NCI-H187 (cell line): ENCODE data around the gene P2RY2.

ENCODE experiments used
- DNase-seq, 2 experiments: peaks; one replicate each; lab custom pipeline; 2025; lab: John Stamatoyannopoulos, UW

The P2RY2 gene

DNA sequence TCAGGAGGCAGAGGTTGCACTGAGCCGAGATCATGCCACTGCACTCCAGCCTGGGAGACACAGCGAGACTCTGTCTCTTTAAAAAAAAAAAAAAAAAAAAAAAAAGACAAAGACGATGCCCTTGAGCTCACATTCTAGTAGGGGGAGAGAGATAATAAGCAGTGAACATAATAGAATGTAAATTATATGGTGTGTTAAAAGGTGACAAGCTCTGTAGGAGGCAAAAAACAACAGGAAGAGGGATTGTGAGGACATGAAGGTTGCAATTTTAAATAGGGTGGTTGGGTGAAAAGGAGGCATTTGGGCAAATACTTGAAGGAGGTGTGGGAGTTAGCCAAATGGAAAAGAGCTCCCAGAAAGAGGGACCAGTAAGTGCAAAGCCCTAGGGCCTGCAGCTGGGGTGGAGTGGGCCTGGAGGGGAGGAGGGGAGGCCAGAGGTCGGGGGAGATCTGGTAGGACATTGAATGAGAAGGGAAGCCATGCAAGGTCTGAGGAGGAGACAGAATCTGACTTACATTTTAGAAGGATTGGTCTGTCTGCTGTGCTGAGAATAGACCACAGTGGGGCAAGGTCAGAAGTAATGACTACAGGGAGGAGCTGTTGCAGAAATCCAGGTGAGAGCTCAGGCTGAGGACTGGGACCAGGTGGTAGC is 26.6 kb downstream of the P2RY2 start:
- no peak for DNase-seq

DNA sequence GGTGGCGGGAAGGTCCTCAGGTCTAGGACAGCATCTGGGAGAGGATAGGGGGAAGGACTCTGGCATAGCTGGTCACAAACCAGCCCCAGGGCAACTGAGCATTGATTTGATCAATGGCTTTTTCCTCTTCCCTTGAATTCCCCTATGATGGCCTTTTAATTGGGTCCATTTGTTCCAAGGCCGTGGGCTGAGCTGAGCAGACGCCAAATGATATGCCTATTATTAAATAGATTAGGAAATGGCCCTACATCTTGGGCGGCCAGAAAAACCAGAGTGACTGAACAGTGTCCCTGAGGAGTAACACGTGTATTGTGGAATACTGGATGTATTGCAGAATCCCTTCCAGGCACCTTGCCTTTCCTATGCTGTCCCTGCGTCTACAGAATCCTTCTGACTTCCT is 27.4 kb downstream of the P2RY2 start:
- DNase-seq = no peak

DNA sequence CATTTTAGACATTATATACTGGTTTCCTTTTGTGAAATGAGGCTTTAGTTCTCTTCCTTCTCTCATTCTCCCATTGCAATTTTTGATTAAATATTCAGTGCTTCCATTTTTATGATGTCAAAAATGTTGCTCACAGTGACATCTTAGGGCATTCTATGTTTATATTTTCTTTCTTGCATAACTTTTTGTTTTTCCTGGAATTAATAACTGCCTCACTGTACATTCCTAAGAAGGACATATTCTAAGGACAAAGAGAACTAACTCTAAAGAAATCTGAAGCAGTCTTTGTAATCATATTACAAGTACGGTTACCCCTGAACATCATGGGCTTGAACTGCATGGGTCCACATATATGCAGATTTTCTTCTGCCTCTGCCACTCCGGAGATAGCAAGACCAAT is 28.2 kb downstream of the P2RY2 start:
- DNase-seq = no peak

DNA sequence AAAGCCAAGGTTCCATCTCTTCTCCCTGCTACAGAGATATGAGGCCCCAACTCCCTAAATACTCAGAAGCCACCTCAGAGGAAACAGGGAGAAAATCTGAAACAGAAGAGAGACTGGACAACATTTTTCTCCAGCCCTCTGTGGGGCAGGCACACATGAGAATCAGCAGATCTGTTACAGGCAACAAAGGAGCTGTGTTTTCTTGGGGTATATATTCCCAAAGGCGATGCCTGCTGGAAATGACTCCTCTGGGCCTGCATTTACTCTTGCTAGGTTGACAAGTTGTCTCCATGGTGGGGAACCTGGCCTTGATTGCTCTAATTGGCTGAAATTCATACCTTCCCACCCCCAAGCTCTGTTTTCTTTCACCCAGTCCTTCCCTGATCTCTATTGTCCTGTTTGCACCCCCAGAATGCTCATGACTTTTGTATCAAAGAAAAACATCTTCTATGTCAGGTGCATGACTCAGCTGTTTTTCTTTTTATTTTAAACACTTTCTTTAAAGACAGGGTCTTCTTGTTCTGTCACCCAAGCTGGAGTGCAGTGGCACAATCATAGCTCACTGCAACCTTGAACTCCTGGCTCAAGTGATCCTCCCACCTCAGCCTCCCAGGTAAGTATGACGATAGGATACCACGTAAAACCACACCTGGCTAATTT is 30.6 kb downstream of the P2RY2 start:
- DNase-seq = no peak

DNA sequence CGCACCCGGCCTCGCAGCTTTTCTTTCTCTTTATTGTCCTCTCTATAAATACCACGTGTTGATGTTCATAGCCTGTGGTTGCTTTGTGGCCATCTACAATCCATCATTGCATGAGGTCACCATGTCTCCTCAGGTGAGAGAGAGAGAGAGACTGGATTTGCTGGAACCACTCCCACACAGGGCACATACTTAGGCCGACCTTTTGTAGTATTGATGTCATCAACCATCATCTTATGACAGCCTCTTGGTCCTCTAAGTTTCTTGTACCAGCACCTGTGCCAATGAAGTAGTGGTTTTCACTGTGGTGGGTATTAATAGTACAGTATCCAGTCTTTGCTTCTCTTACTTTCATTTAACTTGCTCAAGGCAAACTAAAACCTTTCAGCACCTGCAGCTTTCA is 31.2 kb downstream of the P2RY2 start:
- no peak for DNase-seq

DNA sequence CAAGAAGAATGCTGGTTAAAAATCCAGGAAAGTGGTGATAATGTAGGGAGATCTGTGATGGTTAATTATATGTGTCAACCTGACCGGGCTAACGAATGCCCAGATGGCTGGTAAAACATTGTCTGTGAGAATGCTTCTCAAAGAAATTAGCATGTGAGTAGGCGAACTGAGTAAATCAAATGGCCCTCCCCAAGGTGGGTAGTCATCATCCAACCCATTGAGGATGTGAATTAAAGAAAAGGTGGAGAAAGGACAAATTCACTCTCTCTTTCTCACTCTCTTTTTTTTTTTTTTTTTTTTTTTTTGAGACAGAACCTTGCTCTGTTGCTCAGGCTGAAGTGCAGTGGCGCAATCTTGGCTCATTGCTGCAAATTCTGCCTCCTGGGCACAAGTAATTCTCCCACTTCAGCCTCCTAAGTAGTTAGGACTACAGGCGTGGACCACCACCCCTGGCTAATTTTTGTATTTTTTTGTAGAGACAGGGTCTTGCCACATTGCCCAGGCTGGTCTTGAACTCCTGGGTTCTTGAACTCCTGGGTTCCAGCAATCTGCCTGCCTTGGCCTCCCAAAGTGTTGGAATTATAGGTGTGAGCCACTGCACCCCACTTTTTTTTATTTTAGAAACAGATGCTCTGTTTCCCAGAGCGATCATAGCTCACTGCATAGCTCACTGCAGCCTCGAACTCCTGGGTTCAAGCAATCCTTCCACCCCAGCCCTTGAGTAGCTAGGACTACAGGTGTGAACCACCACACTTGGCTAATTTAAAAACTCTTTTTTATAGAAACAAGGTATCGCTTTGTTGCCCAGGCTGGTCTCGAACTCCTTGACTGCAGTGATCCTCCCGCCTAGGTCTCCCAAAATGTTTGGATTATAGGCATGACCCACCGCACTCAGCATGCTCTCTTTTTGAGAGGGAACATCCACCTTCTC is 32.0 kb downstream of the P2RY2 start:
- no peak for DNase-seq

DNA sequence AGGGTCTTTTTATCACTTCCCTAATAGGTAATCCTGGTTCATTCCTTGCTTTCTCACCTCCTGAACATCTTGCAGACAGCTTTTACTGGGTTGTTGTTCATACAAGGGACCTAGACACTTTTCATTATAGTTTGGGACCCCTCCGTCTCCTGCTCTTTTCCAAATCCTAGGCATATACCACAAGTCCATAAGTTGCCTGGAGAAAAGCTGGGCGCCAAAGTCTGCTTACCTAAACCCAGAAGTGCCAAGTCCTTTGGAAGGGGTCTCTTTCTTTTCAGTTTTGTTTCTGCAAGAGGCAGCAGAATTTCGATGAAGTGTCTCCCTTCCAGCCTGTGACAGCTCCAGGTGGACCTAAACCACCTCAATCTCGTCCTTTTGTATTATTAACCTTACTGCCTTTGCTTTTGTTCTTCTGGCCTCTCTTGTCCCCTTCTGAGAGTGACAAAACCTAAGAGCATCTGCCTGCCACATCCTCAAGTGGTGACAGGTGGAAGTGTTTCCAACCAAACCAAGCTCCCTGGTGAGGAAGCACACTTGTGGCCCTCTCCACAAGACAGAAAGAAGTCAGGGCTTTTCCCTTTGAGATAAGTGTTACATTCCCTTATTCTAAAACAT is 34.6 kb downstream of the P2RY2 start:
- DNase-seq = peak; percentile 53

DNA sequence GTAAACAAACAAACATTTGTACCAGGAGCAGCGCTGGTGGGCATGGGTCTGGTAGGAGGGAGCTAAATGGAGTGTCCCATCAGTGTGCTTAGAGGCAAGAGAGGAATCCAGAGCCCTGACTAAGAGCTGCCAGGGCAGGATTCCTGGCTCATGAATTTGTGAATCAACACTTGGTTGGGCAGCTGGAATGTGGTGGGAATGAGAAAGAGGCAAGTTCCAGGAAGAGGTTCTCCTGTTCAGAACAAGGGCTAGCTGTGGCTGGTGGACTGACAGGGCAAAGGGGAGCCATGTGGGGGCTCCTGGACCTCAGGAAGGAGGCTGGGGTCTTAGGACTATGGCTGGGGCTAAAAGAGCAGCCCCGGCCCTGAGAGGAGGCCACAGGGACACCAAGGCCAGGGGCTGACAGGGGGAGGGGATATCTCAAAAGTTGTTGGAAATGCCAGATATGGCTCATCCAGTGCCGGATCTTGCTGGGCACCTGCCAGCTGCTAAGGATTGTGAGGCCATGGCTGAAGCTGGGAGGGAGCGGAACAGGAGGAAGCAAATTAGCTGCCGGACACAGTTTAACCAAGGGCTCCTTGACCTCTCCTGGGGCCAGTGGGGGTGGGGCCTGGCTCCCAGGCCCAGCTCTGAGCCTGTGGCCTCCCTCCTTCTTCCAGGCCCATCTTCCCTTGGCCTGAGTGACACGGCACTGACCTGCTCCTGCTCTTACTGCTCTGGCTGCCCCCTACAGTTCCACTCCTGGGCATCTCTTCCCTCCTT is 39.4 kb downstream of the P2RY2 start:
- DNase-seq = no peak

DNA sequence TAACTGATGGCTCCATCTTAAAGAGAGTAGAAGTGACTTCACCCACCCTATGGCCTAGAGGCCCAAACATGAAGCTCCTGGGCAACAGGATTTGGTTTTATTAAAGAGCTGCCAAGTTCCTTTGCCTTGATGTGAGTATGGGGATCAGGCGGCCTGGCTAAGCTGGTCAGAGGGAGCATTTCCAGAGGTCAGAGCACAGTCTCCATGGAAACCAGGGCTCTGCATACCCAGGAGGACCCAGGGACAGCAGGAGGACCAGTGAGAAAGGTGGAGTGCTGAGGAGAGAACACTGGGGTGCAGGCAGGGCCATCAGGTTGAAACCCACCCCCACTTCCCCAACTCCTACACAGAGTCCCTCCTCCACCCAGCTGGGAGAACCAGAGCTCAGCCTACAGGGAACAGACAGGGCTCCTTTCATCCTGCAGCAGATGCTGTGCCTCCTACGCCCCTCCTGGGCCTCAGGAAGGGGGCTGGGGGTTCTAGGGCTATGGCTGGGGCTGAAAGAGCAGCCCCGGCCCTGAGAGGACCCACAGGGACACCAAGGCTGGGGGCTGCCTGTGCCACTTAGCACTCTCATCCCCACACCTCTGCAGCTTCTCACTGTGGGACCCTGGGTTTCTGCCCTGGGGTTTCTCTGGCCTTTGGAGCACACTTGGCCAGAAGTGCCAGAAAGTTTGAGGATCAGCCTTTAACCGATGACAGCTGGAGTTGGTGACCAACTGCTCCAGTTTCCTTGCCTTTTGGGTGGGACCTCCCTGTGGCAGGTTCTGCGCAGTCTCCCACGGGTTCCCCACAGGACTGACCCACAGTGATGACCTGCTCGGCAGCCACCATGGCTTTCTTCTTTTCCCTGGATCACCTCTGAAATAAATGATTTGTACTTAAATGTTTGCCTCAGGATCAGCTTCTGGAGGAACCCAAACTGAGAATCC is 40.3 kb downstream of the P2RY2 start:
- DNase-seq = no peak

DNA sequence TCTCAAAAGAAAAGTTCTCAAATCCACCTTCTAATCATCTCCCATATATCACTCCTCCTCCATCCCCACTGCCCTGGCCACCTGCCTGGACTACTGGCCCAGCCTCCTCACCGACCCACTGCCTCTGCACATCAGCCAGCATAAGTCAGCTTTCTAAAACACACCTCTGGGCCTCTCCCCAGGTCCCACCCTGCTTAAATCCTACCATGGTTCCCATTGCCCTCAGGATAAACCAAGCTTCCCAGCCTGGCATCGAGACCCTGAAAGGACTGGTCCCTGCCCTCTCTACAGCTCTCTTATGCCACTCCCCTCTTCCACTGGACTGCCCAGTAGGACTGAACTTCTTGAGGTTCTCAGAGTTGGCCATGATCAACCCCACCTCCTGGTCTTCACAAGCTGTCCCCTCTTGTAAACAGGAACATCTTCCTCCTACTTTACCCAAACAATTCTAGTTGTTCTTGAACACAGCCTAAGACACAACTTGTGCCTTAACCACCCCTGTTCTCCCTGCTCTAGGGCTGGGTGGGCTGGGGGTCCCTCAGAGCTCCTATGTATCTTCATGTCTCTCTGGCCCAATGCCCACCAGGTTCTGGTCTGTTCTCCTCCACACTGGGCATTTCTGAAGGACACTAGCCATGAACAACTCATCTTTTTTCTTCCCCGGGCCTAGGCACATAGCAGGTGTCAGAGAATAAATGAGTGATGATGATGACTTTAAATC is 41.5 kb downstream of the P2RY2 start:
- DNase-seq = no peak

DNA sequence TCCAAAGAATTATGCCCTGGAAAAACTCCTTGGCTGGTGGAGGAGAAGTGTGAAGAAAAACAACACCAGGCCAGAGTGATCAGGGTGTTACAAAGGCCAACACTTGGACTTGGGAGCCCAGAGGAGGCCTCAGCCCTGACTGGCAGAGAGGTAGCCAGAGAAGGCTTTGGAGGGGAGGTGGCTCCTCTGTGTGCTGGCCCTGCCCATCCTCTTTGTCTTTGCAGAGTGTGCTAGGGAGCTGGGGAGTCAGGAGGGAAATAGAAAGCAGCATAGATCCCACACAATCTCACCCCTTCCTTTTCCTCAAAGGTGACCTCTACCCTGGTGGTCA is 42.0 kb downstream of the P2RY2 start:
- DNase-seq = no peak

DNA sequence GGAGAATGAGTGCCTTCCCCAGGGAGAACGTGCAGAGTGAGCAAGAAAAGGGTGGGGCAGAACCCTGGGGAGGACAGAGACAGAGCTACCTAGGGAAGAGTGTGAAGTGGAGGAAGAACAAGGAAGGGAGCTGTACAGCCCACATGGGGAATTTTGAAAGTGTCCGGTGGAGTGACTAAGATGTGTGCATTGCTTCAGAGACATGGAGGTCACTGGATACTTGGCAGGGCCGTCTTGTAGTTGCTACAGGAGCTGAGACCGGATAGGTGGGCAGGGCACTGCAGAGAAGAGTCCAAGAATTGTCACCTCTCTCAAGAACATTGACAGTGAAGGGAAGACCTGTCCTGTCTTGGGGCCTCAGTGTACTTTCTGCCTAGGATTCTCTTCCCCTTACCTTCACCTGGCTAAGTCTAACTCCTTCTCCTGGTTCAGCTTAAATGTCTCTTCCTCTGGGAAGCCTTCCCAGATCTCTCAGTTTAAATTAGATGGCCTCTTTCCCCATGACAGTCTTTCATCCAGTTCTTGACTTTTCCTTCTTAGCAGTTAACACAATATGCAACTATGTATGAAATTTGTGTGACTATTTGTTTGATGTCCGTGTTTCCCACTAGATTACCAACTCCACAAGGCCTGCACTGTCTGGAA is 44.9 kb downstream of the P2RY2 start:
- no peak for DNase-seq

DNA sequence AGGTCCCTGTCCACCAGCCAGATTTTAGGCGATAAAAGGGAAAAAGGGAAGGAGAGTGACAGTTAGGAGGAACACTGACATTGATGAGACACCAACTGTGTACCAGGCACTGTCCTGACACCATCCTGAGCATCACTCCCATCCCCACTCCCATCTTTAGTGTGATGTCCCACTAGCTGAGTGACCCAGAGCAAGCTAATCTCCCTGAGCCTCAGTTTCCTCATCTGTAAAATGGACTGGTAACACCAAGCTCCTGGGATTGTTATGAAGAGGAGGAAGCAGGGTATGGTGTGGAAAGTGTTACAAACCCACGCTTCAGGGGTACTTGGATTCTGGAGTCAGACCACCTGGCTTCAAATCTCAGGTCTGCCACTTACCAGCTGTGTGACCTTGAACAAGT is 45.6 kb downstream of the P2RY2 start:
- DNase-seq = no peak

DNA sequence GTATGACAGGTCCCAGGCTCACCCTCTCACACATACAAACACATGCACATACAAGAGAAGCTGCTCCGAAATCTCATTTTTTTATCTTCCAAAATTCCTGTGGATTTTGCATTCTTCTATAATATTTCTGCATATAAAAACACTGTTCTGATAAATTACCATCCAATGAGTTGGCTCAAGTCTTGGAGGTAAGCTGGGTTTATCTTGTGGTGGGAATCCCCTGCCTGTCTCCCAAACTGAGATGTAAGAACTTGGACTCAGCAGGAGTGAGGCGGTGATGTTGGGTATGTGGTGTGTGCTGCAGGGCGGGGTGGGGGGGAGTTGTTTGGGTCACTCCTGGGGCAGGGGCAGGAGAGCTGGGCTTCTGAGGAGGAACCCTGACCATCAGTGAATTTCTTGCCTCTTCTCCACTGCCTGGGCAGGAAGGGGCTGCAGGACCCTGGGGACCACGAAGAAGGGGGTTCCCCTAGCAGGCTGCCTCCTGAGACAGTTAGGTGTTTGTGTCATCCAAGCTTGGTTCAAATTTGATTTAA is 47.3 kb downstream of the P2RY2 start:
- no peak for DNase-seq

DNA sequence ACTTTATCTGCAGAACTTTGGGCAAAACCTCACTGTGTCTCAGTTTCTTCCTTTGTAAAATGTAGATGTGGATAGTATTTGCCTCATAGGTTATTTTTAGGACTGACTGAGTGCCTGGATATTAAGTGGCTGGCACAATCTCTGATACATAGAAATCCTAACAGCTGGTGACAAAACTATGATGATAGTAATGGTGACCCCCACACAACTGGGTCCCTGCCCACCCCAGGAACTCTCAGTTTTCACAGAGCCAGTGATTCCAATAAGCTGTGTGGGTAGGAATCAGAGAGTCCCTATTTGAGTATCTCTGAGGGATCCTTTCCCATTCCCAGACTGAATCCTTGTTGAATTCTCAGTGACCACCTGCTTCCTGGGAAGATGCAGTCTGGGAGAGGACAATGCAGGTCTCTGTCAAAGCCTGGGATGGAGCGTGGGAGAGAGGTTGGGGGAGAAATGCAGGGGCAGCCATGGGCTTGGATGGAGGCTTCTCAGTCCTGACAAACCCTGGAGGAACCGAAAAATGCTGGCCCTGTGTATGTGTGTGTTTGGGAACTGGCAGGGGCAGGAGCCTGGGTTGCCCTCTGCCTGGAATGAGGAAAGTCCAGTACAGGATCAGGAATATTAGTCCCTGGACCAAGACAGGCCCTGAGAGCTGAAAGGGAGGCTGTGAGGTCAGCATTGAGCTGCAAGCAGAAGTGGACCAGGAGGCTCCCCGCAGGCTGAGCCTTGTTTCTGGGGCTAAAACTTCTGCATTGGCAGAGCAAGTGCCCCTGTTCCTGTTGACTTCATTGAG is 48.0 kb downstream of the P2RY2 start:
- DNase-seq = no peak

DNA sequence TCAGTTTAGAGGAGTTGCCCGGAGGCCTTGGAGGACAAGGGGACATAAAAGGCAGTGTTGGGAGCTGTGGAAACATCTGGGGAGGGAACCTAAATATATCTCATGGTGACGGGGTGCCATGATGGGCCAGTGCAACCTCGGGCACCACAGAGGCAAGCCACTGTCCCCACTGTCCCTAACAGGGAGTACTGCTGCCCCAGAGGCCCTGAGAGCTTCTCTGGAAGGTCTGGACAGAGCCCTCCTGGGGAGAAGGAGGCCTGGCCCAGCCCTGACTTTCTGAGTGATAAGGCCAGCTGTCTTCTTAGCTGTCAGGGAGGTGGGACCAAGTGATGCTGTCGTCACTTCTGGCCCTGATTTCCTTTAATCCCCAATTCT is 48.6 kb downstream of the P2RY2 start:
- no peak for DNase-seq

DNA sequence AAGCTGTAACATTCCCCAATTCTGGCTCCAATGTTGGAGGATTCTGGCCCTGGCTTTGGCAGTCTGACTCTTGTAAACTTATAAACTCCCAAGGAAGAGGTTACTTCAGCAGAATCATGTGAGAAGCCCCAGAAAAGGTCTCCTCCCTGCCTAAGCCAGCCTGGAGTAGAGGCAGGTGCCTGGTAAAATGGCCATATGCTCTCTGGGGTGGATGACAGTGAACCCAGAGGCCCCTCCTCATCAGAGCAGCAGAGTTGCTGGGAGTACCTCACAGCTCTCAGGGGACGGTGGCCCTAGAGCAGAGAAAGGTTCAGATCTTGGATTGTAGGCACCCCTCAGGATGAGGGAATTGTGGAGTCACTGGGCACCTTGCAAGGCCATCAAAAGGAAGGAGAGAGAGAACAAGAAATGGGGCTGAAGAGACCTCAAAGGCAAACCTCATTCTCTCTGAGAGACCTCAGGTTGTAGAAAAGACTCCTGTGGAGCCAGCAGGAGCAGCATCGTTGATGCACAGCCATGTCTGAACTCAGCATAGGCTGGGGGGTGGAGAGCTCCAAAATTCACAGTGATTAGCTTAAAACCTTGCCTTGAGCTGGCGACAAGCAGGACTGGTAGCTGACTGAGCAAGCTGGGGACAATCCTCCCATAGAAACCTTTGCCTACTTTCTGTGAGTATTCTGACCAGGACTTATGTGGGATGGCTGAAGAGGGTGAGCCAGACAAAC is 49.2 kb downstream of the P2RY2 start:
- DNase-seq = no peak
